NCI-H1694 (cell line): ENCODE results near the gene DLX3.

Experiments
- DNase-seq: peaks from one replicate; lab custom pipeline; 2025; lab: John Stamatoyannopoulos, UW

The DLX3 gene

DNA sequence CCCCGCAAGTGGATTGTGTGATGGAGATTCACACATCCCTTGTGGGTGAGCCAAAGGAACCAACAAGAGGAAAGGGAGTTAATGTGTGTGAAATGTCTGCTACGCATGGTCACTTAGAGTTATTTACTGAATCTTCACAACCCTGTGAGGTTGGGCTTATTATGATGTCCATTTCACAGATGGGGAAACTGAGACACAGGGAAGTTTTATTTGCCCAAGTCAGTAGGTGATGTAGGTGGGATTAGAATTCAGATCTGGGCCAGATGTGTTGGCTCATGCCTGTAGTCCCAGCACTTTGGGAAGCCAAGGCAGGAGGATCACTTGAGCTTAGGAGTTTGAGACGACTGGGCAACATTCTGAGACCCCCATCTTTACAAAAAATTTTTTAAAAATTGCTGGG, 37.7 kb downstream of the DLX3 start:
- no peak for DNase-seq

DNA sequence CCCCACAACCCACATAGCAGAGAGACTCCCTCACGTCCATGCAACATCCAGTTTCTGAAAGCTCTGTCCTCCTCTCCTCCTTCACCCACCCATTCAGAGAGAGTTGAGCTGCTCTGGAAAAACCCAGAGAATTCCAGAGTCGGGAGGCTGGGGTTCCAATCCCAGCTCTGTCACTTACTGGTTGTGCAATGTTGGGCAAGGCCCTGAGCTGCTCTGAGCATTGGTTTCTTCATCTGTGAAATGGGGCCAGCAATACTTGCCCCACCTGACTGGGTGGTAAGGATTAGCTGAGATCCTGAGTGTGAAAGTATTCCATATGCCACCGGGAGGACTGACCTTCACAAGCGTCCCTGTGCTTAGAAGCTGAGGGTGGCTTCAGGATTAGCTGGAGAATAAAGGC, 38.2 kb downstream of the DLX3 start:
- DNase-seq, result no peak

DNA sequence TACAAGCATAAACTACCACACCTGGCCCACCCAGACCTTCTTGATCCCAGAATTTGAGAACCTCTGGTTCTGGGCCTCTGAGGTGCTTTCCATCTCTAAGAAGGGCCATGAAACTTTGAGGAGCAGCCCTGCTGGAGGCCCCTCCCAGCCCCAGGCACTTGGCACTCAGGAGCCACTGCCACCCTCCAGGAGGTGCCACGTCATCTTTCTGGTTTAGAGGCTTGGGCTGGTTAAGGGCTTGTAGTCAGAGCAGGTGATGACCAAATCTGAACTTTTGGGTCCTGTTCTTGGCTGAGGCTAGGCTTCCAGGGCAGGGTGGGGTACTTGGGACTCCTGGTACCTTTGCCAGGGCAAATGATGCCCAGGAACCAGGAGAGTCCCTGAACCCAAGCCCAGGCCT, 39.9 kb downstream of the DLX3 start:
- no peak for DNase-seq

DNA sequence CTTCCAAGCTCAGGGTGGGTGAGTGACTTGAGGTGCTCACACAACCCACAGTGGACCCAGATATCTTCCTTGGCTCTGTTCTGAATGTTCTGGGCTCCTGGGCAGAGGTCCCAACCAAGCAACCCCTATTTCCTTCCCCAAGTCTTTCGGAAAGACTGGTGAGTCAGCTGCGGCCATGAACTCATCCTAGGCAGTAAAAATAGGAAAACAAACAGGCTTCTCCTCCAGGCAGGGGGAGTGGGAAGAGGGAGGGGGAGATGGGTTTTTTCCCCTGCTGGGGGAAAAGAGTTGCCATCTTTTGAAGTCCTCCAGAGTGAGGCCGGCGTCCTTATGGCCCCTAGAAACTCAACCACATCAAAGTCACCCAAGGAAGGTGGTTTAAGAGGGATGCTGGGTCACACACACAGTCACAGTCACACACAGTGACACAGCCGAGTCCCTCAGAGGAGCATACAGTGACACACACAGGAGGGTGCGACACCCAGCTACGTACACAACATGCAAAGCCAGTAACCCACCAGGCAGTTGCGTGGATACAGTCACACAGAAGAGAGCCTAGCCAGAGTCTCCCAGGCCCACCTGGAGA, 42.0 kb downstream of the DLX3 start:
- no peak for DNase-seq

DNA sequence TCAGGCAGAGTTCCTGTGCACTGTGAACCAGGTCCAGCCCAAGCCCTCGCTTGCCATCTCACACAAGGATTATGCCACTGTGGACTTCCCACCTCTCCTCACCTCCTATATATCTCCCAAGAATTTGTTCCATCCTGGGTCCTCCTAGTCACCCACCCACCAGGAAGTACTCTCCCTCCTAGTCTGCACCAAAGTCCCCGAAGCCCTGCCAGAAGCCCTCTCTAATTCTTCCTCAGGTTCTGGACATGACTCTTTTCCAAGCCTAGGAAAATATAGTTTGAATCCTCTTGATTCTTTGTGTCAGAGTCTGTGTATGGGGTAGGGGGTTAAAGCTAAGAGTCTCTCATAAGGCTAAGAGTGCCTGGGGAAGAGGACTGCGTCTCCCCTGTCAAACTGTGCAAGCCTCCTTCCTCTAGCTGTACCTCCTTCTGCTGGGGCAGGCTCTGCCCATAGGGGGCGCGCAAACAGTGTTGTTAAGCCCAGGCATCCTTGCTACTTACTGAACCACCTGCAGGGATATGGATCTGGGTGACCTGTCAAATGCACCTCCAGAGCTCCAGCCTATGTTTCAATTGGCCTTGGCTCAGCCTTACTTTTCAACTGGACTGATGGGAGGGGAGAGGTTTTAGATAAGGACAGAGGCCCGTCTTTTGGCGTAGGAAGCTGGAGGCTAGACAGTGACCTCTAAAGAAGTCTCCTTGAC, 42.7 kb downstream of the DLX3 start:
- peak; percentile 85 for DNase-seq

DNA sequence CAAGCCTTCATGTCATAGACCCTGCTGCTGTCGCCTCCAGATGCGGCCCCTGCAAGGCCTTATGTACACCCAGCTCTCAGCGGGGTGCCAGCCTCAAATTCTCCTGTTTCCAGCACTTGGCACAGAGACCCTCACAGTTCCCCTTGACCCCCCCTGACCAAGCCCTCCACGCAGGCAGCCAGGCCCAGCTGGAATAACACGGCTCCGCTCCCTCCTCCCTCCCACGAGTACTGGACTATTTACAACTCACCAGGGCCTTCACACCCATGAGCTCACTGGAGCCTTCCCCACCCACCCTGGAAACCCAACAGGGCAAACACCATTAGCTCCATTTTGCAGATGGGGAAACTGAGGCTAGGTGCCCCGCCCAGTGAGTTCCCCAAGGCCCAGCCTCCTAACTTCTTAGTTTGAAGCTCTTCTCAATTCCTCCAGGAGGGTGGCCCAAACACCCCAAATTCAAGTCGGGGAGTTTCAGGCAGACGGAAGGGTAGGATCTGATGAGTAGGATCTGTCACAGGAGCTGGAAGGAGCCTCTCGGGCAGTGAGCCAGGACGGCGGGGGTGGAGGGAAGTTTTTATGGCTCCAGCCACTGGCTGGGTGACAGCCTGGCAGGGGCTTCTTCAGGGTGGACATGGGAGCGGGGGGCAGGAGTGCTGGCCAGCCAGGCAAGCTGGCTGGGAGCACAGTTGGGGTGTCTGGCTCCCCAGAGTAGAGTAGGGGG, 43.5 kb downstream of the DLX3 start:
- DNase-seq, result no peak

DNA sequence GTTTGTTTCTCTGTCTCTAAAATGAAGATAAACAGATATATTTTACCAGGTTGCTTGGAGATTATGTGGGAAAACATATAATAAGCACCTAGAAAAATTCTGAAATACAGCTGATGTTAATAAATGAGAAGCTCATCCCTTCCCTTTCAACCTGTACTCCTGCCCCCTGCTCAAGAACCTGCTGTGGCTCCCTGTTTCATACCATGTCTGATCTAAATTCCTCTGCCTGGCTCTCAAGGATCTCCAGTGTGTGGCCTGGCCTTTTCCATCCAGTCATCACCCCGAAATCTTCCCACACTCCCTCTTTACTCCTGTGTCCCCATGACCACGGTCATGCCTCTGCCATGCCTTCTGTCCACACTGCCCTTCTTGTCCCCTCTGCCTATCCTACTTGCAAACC, 45.4 kb downstream of the DLX3 start:
- no peak for DNase-seq

DNA sequence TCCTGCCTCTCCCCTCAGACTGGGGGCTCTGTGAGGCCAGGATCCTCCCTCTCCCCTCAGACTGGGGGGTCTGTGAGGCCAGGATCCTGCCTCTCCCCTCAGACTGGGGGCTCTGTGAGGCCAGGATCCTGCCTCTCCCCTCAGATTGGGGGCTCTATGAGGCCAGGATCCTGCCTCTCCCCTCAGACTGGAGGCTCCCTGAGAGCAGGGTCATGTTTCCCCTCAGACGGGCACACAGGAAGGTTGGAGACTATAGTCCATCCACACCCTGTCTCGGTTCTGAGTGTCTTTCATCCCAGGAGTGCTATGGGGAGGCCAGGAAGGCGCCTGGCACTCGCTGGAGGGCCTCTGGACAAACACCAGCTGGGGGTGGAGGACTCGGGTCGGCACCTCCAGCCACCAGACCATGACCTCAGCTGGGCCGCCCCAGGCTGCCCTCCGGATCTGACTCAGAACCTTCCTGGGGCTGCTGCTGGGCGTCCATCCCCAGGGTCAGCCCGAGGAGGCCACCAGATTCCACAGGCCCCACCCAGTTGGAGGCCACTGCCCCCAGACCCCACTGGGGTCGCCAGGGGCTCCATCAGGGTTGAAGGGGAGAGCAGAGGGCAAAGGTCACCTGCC, 48.0 kb downstream of the DLX3 start:
- no peak for DNase-seq

DNA sequence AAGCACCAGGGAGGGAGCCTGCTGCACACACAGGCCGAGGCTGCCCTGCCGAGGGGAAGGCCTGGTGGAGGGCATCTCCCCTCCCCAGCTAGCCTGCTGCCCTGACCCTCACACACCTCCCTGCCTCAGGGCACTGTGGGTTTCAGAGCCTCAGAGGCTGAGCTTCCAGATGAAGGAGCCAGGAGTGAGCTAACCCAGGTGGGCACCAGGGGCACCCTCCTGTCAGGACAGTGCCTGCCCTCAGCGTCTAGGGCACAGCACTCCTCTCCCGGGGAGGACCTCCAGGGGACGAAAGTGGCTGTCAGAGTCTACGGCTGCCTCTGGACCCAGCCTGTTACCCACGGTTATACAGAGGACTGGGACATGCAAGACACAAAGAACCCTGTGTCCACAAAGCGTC, 48.8 kb downstream of the DLX3 start:
- DNase-seq, result no peak

DNA sequence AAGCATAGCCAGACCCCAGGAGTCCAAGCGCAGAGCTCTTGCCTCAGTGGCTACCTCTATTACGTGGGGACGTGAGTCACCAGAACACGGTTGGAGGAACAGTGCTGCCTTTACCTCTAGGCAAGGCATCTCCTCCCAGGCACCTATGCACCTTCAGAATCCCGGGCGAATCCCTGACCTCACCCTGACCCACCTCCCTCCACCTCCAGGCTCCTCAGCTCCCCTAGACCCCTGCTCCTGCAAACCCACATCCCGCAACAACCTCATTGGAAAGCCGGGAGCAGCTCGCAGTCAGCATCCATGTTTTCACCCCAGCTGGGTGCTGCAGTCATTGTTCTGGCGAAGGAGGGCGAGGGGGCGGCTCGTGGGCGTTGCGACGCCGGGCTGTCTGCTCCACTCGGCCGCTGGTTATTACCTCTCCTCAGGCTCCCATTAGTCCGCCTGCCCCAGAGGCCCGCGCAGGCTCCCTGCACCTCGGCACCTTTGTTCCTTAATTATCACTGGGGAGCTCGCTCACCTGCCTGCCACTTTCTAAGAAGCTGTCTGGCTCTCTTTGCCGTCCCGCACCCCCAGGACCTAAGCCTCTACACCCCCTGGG, 50.7 kb downstream of the DLX3 start:
- no peak for DNase-seq

DNA sequence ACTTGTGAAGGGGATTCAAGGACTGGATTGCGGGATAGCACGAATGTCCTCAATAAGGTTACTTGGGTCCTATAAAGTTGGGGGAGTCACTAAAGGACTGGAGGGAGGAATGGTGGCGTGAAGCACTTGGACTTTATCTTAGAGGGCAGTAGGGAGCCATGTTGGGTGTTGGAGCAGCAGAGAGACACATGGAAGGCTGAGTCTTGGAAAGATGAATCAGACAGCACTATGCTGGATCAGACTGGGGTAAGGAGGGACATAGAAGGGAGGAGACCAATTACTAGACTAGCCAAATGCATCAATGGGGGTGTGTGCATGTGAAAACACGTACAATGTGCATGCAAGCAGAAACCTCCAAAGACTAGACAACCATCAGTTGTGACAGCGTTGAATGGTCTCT, 52.1 kb downstream of the DLX3 start:
- no peak for DNase-seq

DNA sequence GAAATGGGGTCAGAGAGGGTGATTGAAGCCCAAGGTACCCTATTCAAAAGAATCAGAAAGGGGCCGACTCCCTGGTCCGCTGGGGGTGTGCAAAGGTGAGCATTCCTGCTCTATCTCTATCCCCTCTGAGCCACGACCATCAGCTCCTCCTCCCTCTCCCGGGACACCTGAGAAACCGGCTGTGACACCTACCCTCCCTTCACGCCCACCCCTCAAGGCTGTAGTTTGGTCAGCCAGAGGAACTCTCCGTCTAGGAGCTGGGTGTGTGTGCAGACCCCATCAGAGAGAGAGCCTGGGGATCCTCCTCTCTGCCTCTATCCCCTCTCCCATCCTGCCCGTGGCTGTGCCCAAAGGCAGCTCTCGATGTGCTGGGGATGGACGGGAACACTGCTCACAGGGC, 53.6 kb downstream of the DLX3 start:
- no peak for DNase-seq
